HL-60 (cell line): Measurements from ENCODE around the gene TMEM184B.

Experiments
- CTCF ChIP-seq: IDR thresholded peaks from one replicate; pipeline ENCODE4 v1.5.1; 2011; ENCODE audit warnings: low read length, control low read depth, inconsistent platforms; ENCODE audit not compliant: insufficient read depth
- GABPA ChIP-seq: IDR thresholded peaks from 2 replicates; pipeline ENCODE4 v1.6.1; 2012; ENCODE audit warnings: low read depth
- POLR2AphosphoS5 ChIP-seq: IDR thresholded peaks from 2 replicates; pipeline ENCODE4 v1.6.1; 2012; ENCODE audit warnings: low read depth
- REST ChIP-seq: IDR thresholded peaks from 2 replicates; pipeline ENCODE4 v1.6.1; 2012; ENCODE audit warnings: low read depth; ENCODE audit not compliant: insufficient replicate concordance
- SPI1 ChIP-seq: IDR thresholded peaks from 2 replicates; pipeline ENCODE4 v1.6.1; 2012; ENCODE audit warnings: low read depth, mild to moderate bottlenecking, borderline replicate concordance

- TF ChIP-seq CTCF (no peak), POLR2AphosphoS5 (no peak), REST (no peak), SPI1 (peak; percentile 41; the same call in 1 of the 2 replicates), GABPA (no peak)
Measured at GRCh38 chr22:38203855-38204514, 68.8 kb downstream of the TMEM184B start.
